Osteoblast (primary cell): ENCODE results near the gene CCDC107. TPM values are rescaled to one million over a fixed set of nuclear protein-coding genes. Genes with fewer than 3 reads are reported as not detected.
"Not testable (repeated sequence)": the region's sequence is repeated elsewhere in the genome, so short reads cannot be mapped to it uniquely, and the experiment has no call there.

ENCODE experiments used
- DNase-seq: peaks from one replicate; pipeline ENCODE4 v3.0.0; 2011; ENCODE audit warnings: low spot score, mixed read lengths; ENCODE audit not compliant: insufficient read length; ENCODE audit errors: missing footprints
- H2AFZ ChIP-seq: 2 replicates; pipeline ENCODE4 v1.6.0; 2011; ENCODE audit warnings: mild to moderate bottlenecking, low read length
- H3K27ac ChIP-seq: 2 replicates; pipeline ENCODE4 v1.5.1; 2011; ENCODE audit warnings: mild to moderate bottlenecking, low read depth, low read length, moderate library complexity
- H3K27me3 ChIP-seq: 2 replicates; pipeline ENCODE4 v1.6.0; 2012; ENCODE audit warnings: mild to moderate bottlenecking, control low read depth, inconsistent platforms, low read length, moderate library complexity; ENCODE audit not compliant: insufficient read depth
- H3K36me3 ChIP-seq: 2 replicates; pipeline ENCODE4 v1.5.1; 2011; ENCODE audit warnings: mild to moderate bottlenecking, low read length, control low read depth, moderate library complexity; ENCODE audit not compliant: insufficient read depth
- H3K4me1 ChIP-seq: 2 replicates; pipeline ENCODE4 v1.5.1; 2011; ENCODE audit warnings: mild to moderate bottlenecking, low read length, control low read depth, moderate library complexity; ENCODE audit not compliant: insufficient read depth
- H3K4me2 ChIP-seq: 2 replicates; pipeline ENCODE4 v1.6.0; 2011; ENCODE audit warnings: mild to moderate bottlenecking, low read length; ENCODE audit not compliant: insufficient read depth
- H3K4me3 ChIP-seq: fragments of 200-600 bp; sonication (generic); 3 replicates; pipeline ENCODE4 v1.5.1; 2012; ENCODE audit warnings: mild to moderate bottlenecking, low read length, inconsistent platforms; ENCODE audit not compliant: insufficient read depth
- H3K79me2 ChIP-seq: 2 replicates; pipeline ENCODE4 v1.6.0; 2012; ENCODE audit warnings: mild to moderate bottlenecking, low read length, control low read depth, inconsistent platforms; ENCODE audit not compliant: insufficient read depth
- H3K9me3 ChIP-seq: 2 replicates; pipeline ENCODE4 v1.5.1; 2011; ENCODE audit warnings: low read depth, low read length, control low read depth
- H4K20me1 ChIP-seq: 2 replicates; pipeline ENCODE4 v1.6.0; 2012; ENCODE audit warnings: mild to moderate bottlenecking, low read length, control low read depth; ENCODE audit not compliant: insufficient read depth
- CTCF ChIP-seq: IDR thresholded peaks from 2 replicates; pipeline ENCODE4 v1.5.1; 2011; ENCODE audit warnings: mild to moderate bottlenecking, low read depth, low read length, moderate library complexity; ENCODE audit errors: extremely low read depth
- total RNA-seq: library from RNA; depleted of rRNA; stranded (reverse); fragments of >200 nt; gene quantifications from 2 replicates; pipeline ENCODE4 v1.2.3, GENCODE V29; 2012

CCDC107 gene
- total RNA-seq, 1 donor, result 15.6 TPM

DNA sequence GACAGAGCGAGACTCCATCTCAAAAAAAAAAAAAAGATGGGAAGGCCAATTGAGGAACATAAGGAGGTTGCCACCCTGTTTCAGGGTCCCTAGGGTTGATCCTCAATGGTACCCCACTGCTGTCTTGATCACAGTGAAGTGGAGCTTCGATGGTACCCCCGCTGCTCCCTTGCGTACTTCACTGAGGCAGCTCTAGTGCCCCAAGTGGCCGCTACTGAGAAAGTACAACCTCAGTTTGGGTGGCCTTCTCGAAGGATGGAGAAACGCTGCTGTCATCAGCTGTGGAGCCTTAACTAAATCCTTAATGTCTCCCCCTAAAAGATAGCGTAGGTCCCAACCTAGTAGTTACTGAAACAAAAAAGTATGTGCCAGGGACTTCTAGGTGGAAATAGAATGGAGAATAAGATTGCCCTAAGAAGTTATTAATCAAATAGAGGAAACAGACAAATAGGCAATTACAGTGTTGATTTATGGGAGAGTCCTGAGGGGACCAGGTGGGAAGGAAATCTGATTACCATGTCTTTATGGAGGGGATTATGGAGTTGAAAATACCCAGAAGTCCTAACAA is 46.8 kb upstream of the CCDC107 start:
- Histone ChIP-seq H3K4me1 (peaks cover 7% of the 10 kb centered on the region), H3K27ac (no peak overlapping the region), H3K4me3 (no peak overlapping the region), H2AFZ (no peak overlapping the region), H4K20me1 (peaks cover 14% of the 10 kb centered on the region), H3K27me3 (peaks cover 3% of the 10 kb centered on the region), H3K79me2 (peaks cover 11% of the 10 kb centered on the region), H3K4me2 (no peak overlapping the region), H3K9me3 (no peaks in the 10 kb centered on the region), H3K36me3 (peaks cover 32% of the 10 kb centered on the region)
- peak; percentile 94 for DNase-seq
- TF ChIP-seq CTCF, result peak; percentile 70

DNA sequence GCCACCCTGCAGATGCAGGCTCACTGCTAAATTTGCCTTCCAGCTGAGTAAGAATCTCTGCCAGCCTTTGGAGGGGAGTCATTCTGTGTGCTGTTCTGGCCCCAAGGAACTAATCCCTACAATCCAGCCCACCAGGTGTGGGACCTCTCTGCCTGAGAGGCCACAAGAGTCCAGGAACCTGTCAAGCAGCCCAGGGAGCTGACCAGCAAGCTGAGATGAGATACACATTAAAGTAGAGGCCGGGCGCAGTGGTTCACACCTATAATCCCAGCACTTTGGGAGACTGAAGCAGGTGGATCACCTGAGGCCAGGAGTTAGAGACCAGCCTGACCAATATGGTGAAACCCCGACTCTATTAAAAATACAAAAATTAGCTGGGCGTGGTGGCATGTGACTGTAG is 46.0 kb upstream of the CCDC107 start:
- H3K4me3 ChIP-seq, H3K79me2 ChIP-seq, H2AFZ ChIP-seq, H3K9me3 ChIP-seq, H3K4me2 ChIP-seq, H3K4me1 ChIP-seq, H3K27me3 ChIP-seq, H3K27ac ChIP-seq, H4K20me1 ChIP-seq: not testable (repeated sequence)
- peak; percentile 65 for DNase-seq
- peaks cover 30% of the 10 kb centered on the region for H3K36me3 ChIP-seq

- DNase-seq, result no peak
- no peak overlapping the region for H2AFZ ChIP-seq
- peaks cover 9% of the 10 kb centered on the region for H3K27me3 ChIP-seq
- no peak overlapping the region for H3K4me2 ChIP-seq
- no peak overlapping the region for H3K4me3 ChIP-seq
- no peaks in the 10 kb centered on the region for H3K79me2 ChIP-seq
- peaks cover 22% of the 10 kb centered on the region for H3K36me3 ChIP-seq
- no peak overlapping the region for H3K27ac ChIP-seq
- no peaks in the 10 kb centered on the region for H3K9me3 ChIP-seq
- TF ChIP-seq CTCF, result no peak
- H3K4me1 ChIP-seq, result no peaks in the 10 kb centered on the region
- peaks cover 1% of the 10 kb centered on the region for H4K20me1 ChIP-seq
These were observed 45.2 kb upstream of the CCDC107 start for GRCh38 chr9:35612843-35613242.

- Histone ChIP-seq H3K9me3 (no peaks in the 10 kb centered on the region), H3K4me1 (no peaks in the 10 kb centered on the region), H4K20me1 (no peaks in the 10 kb centered on the region), H3K79me2 (no peaks in the 10 kb centered on the region), H2AFZ (peak overlapping the region; percentile 98), H3K4me2 (peak overlapping the region; percentile 93), H3K4me3 (no peak overlapping the region), H3K27me3 (peaks cover 10% of the 10 kb centered on the region), H3K27ac (no peak overlapping the region), H3K36me3 (no peaks in the 10 kb centered on the region)
- peak; percentile 58 for DNase-seq
- TF ChIP-seq CTCF, result no peak
These were observed 42.0 kb upstream of the CCDC107 start for GRCh38 chr9:35615981-35616680.
